IMR-90 (cell line): Measurements from ENCODE around the gene FUT8. TPM values are rescaled to one million over a fixed set of nuclear protein-coding genes. Genes with fewer than 3 reads are reported as not detected.

ENCODE experiments used
- ATAC-seq: fragments of 200-7000 bp; cut with Tn5 transposase; 2 replicates; pipeline ENCODE4 v1.9.1; 2020; ENCODE audit warnings: low read depth, mild to moderate bottlenecking, moderate library complexity
- BruUV-seq: library from RNA; stranded (reverse); fragments of 400-500 nt; replicated peaks from 2 replicates; lab custom pipeline; 2021; lab: Mats Ljungman, UMichigan
- CTCF ChIA-PET: fragments of 300-600 bp; formaldehyde crosslinking; extraction: SDS; loops from one replicate; lab custom pipeline; 2021; ENCODE audit warnings: antibody characterized with exemption; lab: Yijun Ruan, JAX
- POLR2A ChIA-PET: fragments of 300-600 bp; sonication (Branson Sonifier 250); formaldehyde crosslinking; loops from one replicate; lab custom pipeline; 2022; ENCODE audit warnings: antibody characterized with exemption; ENCODE audit not compliant: unreplicated experiment; lab: Charles Lee
- DNase-seq: peaks from one replicate; pipeline ENCODE4 v3.0.0; 2013
- H2AFZ ChIP-seq: replicated peaks from 2 replicates; pipeline ENCODE3; 2013; ENCODE audit warnings: low read length, mild to moderate bottlenecking; ENCODE audit not compliant: poor library complexity
- H2AK5ac ChIP-seq: 2 replicates; pipeline ENCODE4 v1.6.1; 2013; ENCODE audit warnings: low read depth, low read length, inconsistent platforms
- H2AK9ac ChIP-seq: replicated peaks from 2 replicates; pipeline ENCODE3; 2013; ENCODE audit warnings: mild to moderate bottlenecking, low read depth, low read length, moderate library complexity; ENCODE audit not compliant: poor library complexity
- H2BK120ac ChIP-seq: 2 replicates; pipeline ENCODE4 v1.6.1; 2013; ENCODE audit warnings: low read depth, low read length, inconsistent platforms
- H2BK15ac ChIP-seq: 3 replicates; pipeline ENCODE4 v1.6.1; 2013; ENCODE audit warnings: low read depth, low read length, inconsistent platforms
- H2BK20ac ChIP-seq: 2 replicates; pipeline ENCODE4 v1.6.1; 2013; ENCODE audit warnings: low read depth, mild to moderate bottlenecking, inconsistent platforms, low read length, moderate library complexity
- H2BK5ac ChIP-seq: 2 replicates; pipeline ENCODE4 v1.6.1; 2013; ENCODE audit warnings: mild to moderate bottlenecking, low read depth, low read length, inconsistent platforms; ENCODE audit not compliant: poor library complexity, severe bottlenecking
- H3K14ac ChIP-seq: replicated peaks from 2 replicates; pipeline ENCODE4 v1.6.1; 2013; ENCODE audit warnings: low read depth, low read length, inconsistent platforms
- H3K18ac ChIP-seq: 2 replicates; pipeline ENCODE4 v1.6.1; 2013; ENCODE audit warnings: low read depth, low read length, control low read depth
- H3K23ac ChIP-seq: 2 replicates; pipeline ENCODE4 v1.6.1; 2013; ENCODE audit warnings: low read depth, low read length, inconsistent platforms
- H3K27ac ChIP-seq: 2 replicates; pipeline ENCODE4 v1.5.1; 2013; ENCODE audit warnings: mild to moderate bottlenecking, control low read depth, low read length; ENCODE audit not compliant: insufficient read depth
- H3K27me3 ChIP-seq: 2 replicates; pipeline ENCODE4 v1.6.1; 2013; ENCODE audit warnings: low read length; ENCODE audit not compliant: control insufficient read depth, insufficient read depth
- H3K36me3 ChIP-seq: 2 replicates; pipeline ENCODE4 v1.6.1; 2013; ENCODE audit warnings: low read length, mixed read lengths; ENCODE audit not compliant: control insufficient read depth, insufficient read depth
- H3K4ac ChIP-seq: 2 replicates; pipeline ENCODE4 v1.6.1; 2013; ENCODE audit warnings: low read depth, low read length, inconsistent platforms
- H3K4me1 ChIP-seq: 2 replicates; pipeline ENCODE4 v1.6.1; 2013; ENCODE audit warnings: low read length, mixed read lengths; ENCODE audit not compliant: control insufficient read depth, insufficient read depth
- H3K4me2 ChIP-seq: 2 replicates; pipeline ENCODE4 v1.6.1; 2013; ENCODE audit warnings: low read depth, mild to moderate bottlenecking, control low read depth, low read length, moderate library complexity
- H3K4me3 ChIP-seq: 2 replicates; pipeline ENCODE4 v1.5.1; 2013; ENCODE audit warnings: low read depth, mild to moderate bottlenecking, control low read depth, low read length, moderate library complexity; ENCODE audit not compliant: insufficient read depth
- H3K56ac ChIP-seq: 2 replicates; pipeline ENCODE4 v1.6.1; 2013; ENCODE audit warnings: low read length, inconsistent platforms; ENCODE audit not compliant: insufficient read depth; ENCODE audit errors: extremely low read depth
- H3K79me1 ChIP-seq, 2 experiments: 2 replicates each; pipeline ENCODE4 v1.6.1; 2013; ENCODE audit warnings: low read length in 2 of 2, inconsistent platforms in 1 of 2, low read depth in 1 of 2
- H3K9ac ChIP-seq: 2 replicates; pipeline ENCODE4 v1.6.1; 2013; ENCODE audit warnings: low read depth, low read length, control low read depth
- H3K9me1 ChIP-seq: 2 replicates; pipeline ENCODE4 v1.6.1; 2013; ENCODE audit warnings: low read length, inconsistent platforms; ENCODE audit not compliant: insufficient read depth
- H3K9me3 ChIP-seq: 2 replicates; pipeline ENCODE4 v1.6.1; 2013; ENCODE audit warnings: low read length; ENCODE audit not compliant: control insufficient read depth, insufficient read depth
- H4K20me1 ChIP-seq: 2 replicates; pipeline ENCODE4 v1.6.1; 2013; ENCODE audit warnings: low read length, inconsistent platforms; ENCODE audit not compliant: insufficient read depth
- H4K5ac ChIP-seq: 2 replicates; pipeline ENCODE4 v1.6.1; 2013; ENCODE audit warnings: mild to moderate bottlenecking, low read depth, low read length, control low read depth
- H4K8ac ChIP-seq, 2 experiments: 2 replicates each; pipeline ENCODE4 v1.6.1; 2013; ENCODE audit warnings: low read depth in 2 of 2, low read length in 2 of 2, control low read depth in 1 of 2, inconsistent platforms in 1 of 2
- H4K91ac ChIP-seq: 2 replicates; pipeline ENCODE4 v1.6.1; 2013; ENCODE audit warnings: low read depth, low read length, inconsistent platforms; ENCODE audit not compliant: insufficient read depth
- FOS ChIP-seq: fragments of 150-350 bp; IDR thresholded peaks from 2 replicates; pipeline ENCODE4 v1.6.1; 2016; ENCODE audit warnings: low read depth, low read length
- MAFK ChIP-seq: IDR thresholded peaks from 2 replicates; pipeline ENCODE4 v1.6.1; 2012; ENCODE audit warnings: low read depth, low read length, improper control_type of control experiment
- WGBS, 2 experiments: methylation state at CpG; one replicate each; pipeline versions ENCODE4 v1.1.5 to v1.1.7; 2013; ENCODE audit warnings: missing lambda C conversion rate in 2 of 2; ENCODE audit not compliant: insufficient read length in 1 of 2; ENCODE audit errors: extremely low coverage in 2 of 2; 5-methylcytosine and 5-hydroxymethylcytosine counted together
- dilution Hi-C: fragments of 300-500 bp; cut with HindIII; formaldehyde crosslinking; loops from one replicate; pipeline ENCODE4 v1.14.3; 2018; ENCODE audit warnings: low sequenced_read_pairs; ENCODE audit not compliant: unreplicated experiment
- in situ Hi-C: fragments of 300-500 bp; cut with MboI; formaldehyde crosslinking; loops from 3 replicates; pipeline ENCODE4 v1.14.3; 2019; ENCODE audit warnings: low sequenced_read_pairs, inconsistent platforms, mixed read lengths
- intact Hi-C: fragments of 100-400 bp; cut with micrococcal nuclease; formaldehyde crosslinking; loops from 2 replicates; pipeline ENCODE4 v1.10.0; 2022
- polyA plus RNA-seq, 3 experiments: library from polyadenylated mRNA; depleted of rRNA; stranded (reverse); fragments of >200 nt; gene quantifications; 2 replicates each; pipeline ENCODE4 v1.2.3, GENCODE V29; 2012; ENCODE audit warnings: low replicate concordance in 1 of 3
- total RNA-seq: library from RNA; depleted of rRNA; stranded (reverse); fragments of >200 nt; gene quantifications from 2 replicates; pipeline ENCODE4 v1.2.3, GENCODE V29; 2012
- TF ChIP-seq, protein P1 (sequence below): conservative IDR thresholded peaks from 2 replicates; pipeline ENCODE4 v1.5.1; 2012; ENCODE audit warnings: mild to moderate bottlenecking, low read depth, low read length, improper control_type of control experiment
- TF ChIP-seq, protein P2 (sequence below): fragments of 150-350 bp; IDR thresholded peaks from 2 replicates; pipeline ENCODE4 v1.6.1; 2016; ENCODE audit warnings: low read depth, mild to moderate bottlenecking, low read length, moderate library complexity, borderline replicate concordance

Gene FUT8
- total and polyA plus RNA-seq, 2 of the 4 experiments (the other 2 are of a cell fraction): 15.6 to 72.9 TPM

DNA sequence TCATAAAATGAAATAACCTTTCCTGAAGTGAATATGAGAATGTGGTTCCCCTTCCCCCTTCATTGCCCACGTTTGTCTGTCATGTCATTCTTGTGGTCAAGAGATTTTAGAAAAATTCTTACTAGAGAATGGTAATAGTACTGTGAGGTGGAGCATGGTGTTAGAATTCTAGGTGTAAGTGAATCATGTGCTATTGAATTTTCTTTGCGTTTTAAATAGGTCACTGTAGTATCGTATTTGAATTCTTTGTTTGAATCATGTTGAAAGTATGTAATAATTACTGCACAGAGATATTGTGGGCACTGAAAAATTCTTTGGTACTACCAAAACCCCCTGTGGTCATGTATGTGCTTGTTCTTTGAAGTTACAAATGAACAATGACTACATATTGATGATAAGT, 49.9 kb downstream of the FUT8 start:
- intact Hi-C loops: no loop called here
- no peaks in the 10 kb centered on the region for H3K36me3 ChIP-seq
- H2AK9ac ChIP-seq: no peak overlapping the region
- no peaks in the 10 kb centered on the region for H3K9me1 ChIP-seq
- BruUV-seq: no TSS peak
- H3K4ac ChIP-seq: no peak overlapping the region
- CTCF ChIA-PET: no interaction called here
- no peak overlapping the region for H2BK15ac ChIP-seq
- H2AK5ac ChIP-seq: no peak overlapping the region
- H3K23ac ChIP-seq: no peak overlapping the region
- no peaks in the 10 kb centered on the region for H4K20me1 ChIP-seq
- no peak overlapping the region for H2BK120ac ChIP-seq
- H3K4me3 ChIP-seq: no peak overlapping the region
- no peak for TF ChIP-seq MAFK
- TF ChIP-seq, protein P1, sequence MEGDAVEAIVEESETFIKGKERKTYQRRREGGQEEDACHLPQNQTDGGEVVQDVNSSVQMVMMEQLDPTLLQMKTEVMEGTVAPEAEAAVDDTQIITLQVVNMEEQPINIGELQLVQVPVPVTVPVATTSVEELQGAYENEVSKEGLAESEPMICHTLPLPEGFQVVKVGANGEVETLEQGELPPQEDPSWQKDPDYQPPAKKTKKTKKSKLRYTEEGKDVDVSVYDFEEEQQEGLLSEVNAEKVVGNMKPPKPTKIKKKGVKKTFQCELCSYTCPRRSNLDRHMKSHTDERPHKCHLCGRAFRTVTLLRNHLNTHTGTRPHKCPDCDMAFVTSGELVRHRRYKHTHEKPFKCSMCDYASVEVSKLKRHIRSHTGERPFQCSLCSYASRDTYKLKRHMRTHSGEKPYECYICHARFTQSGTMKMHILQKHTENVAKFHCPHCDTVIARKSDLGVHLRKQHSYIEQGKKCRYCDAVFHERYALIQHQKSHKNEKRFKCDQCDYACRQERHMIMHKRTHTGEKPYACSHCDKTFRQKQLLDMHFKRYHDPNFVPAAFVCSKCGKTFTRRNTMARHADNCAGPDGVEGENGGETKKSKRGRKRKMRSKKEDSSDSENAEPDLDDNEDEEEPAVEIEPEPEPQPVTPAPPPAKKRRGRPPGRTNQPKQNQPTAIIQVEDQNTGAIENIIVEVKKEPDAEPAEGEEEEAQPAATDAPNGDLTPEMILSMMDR: no peak
- TF ChIP-seq FOS: no peak
- TF ChIP-seq, protein P2, sequence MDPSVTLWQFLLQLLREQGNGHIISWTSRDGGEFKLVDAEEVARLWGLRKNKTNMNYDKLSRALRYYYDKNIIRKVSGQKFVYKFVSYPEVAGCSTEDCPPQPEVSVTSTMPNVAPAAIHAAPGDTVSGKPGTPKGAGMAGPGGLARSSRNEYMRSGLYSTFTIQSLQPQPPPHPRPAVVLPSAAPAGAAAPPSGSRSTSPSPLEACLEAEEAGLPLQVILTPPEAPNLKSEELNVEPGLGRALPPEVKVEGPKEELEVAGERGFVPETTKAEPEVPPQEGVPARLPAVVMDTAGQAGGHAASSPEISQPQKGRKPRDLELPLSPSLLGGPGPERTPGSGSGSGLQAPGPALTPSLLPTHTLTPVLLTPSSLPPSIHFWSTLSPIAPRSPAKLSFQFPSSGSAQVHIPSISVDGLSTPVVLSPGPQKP: no peak
- POLR2A ChIA-PET: no interaction called here
- H4K8ac ChIP-seq: no peak overlapping the region; a peak in 1 of 4 replicates
- no peak overlapping the region for H4K5ac ChIP-seq
- H3K9me3 ChIP-seq: no peaks in the 10 kb centered on the region
- no peak overlapping the region for H3K27ac ChIP-seq
- no peak overlapping the region; the same call in 1 of the 2 replicates for H3K4me2 ChIP-seq
- no peak overlapping the region for H2BK20ac ChIP-seq
- H3K56ac ChIP-seq: no peak overlapping the region
- H3K9ac ChIP-seq: no peak overlapping the region
- dilution Hi-C loops: no loop called here
- no peak overlapping the region for H2BK5ac ChIP-seq
- peak; percentile 35 for ATAC-seq
- WGBS, 2 experiments: no CpG with 5 or more reads among the region's 3 CpGs
- H3K27me3 ChIP-seq: no peaks in the 10 kb centered on the region
- no peak overlapping the region for H3K18ac ChIP-seq
- peaks cover 3% of the 10 kb centered on the region; the same call in 1 of the 2 replicates for H3K4me1 ChIP-seq
- DNase-seq: peak; percentile 60
- no peaks in the 10 kb centered on the region; a peak in 1 of 4 replicates for H3K79me1 ChIP-seq
- H2AFZ ChIP-seq: no peak overlapping the region
- H4K91ac ChIP-seq: no peak overlapping the region
- no peak overlapping the region for H3K14ac ChIP-seq
- in situ Hi-C loops: no loop called here
